HCT116 (cell line): ENCODE data around the gene OSBPL8. TPM values are rescaled to one million over a fixed set of nuclear protein-coding genes. Genes with fewer than 3 reads are reported as not detected.

Experiments
- ATAC-seq: fragments of 200-7000 bp; cut with Tn5 transposase; 2 replicates; pipeline ENCODE4 v1.9.1; 2020; ENCODE audit warnings: mild to moderate bottlenecking, moderate library complexity
- BruUV-seq: library from RNA; stranded (reverse); fragments of 400-500 nt; replicated peaks from 2 replicates; lab custom pipeline; 2021; lab: Mats Ljungman, UMichigan
- CTCF ChIA-PET: fragments of 300-600 bp; sonication (Branson Sonifier 250); formaldehyde crosslinking; loops from one replicate; lab custom pipeline; 2021; ENCODE audit warnings: antibody characterized with exemption; lab: Charles Lee
- POLR2A ChIA-PET: fragments of 300-600, 350-600 bp; sonication (Branson Sonifier 250); formaldehyde crosslinking; loops from one replicate; lab custom pipeline; 2021; ENCODE audit warnings: antibody characterized with exemption; lab: Charles Lee
- RAD21 ChIA-PET, 2 experiments: fragments of 300-600 bp; sonication (Branson Sonifier 250); formaldehyde crosslinking; loops; one replicate each; lab custom pipeline; 2023; ENCODE audit warnings: low total read pairs in 2 of 2; ENCODE audit not compliant: uncharacterized antibody in 2 of 2, unreplicated experiment in 2 of 2, low non-redundant PET in 1 of 2; lab: Charles Lee
- DNase-seq: peaks from one replicate; pipeline ENCODE4 v3.0.0-alpha.2; 2010; ENCODE audit warnings: low read depth, low spot score
- H2AFZ ChIP-seq: fragments of 200-600 bp; shearing (Covaris generic), sonication (generic); 2 replicates; pipeline ENCODE4 v1.6.1; 2017; ENCODE audit warnings: low read depth, mixed run types, mixed read lengths, antibody characterized with exemption, low read length; ENCODE audit not compliant: poor library complexity, severe bottlenecking
- H3K27ac ChIP-seq: 2 replicates; pipeline ENCODE4 v1.5.1; 2012; ENCODE audit warnings: low read depth, low read length
- H3K27me3 ChIP-seq: fragments of 200-600 bp; sonication (generic); 2 replicates; pipeline ENCODE4 v1.6.1; 2016; ENCODE audit warnings: mixed run types, low read length, mixed read lengths; ENCODE audit not compliant: insufficient read depth
- H3K36me3 ChIP-seq, 2 experiments: fragments of 200-500 bp in 1 of 2; fragments of 200-600 bp in 1 of 2; sonication (Bioruptor generic) in 1 of 2; sonication (generic) in 1 of 2; 2 replicates each; pipeline versions ENCODE4 v1.5.1 to v1.6.1; 2014 to 2016; ENCODE audit warnings: low read length in 2 of 2, inconsistent platforms in 1 of 2, mixed read lengths in 1 of 2, mixed run types in 1 of 2; ENCODE audit not compliant: insufficient read depth in 2 of 2, control insufficient read depth in 1 of 2
- H3K4me1 ChIP-seq, 2 experiments: fragments of 200-600 bp in 1 of 2; sonication (generic) in 1 of 2; 2 replicates each; pipeline versions ENCODE4 v1.5.1 to v1.6.1; 2012 to 2017; ENCODE audit warnings: low read length in 2 of 2, inconsistent platforms in 1 of 2, mild to moderate bottlenecking in 1 of 2, mixed read lengths in 1 of 2, mixed run types in 1 of 2, moderate library complexity in 1 of 2; ENCODE audit not compliant: insufficient read depth in 2 of 2, control insufficient read depth in 1 of 2
- H3K4me2 ChIP-seq: fragments of 200-600 bp; sonication (generic); 2 replicates; pipeline ENCODE4 v1.6.1; 2017; ENCODE audit warnings: mixed run types, low read length, mixed read lengths
- H3K4me3 ChIP-seq, 2 experiments: fragments of 200-600 bp in 1 of 2; sonication (generic) in 1 of 2; replicated peaks in 1 of 2; 2 replicates each; pipeline ENCODE4 v1.5.1; 2011 to 2016; ENCODE audit warnings: low read length in 2 of 2, control low read depth in 1 of 2, low read depth in 1 of 2, mild to moderate bottlenecking in 1 of 2, mixed read lengths in 1 of 2, mixed run types in 1 of 2
- H3K79me2 ChIP-seq: fragments of 200-600 bp; sonication (generic); 2 replicates; pipeline ENCODE4 v1.6.1; 2017; ENCODE audit warnings: mild to moderate bottlenecking, mixed run types, low read length, moderate library complexity, mixed read lengths; ENCODE audit not compliant: insufficient read depth
- H3K9ac ChIP-seq: fragments of 200-600 bp; sonication (generic); 2 replicates; pipeline ENCODE4 v1.6.1; 2016; ENCODE audit warnings: low read length, mixed read lengths
- H3K9me2 ChIP-seq: fragments of 200-600 bp; sonication (generic), shearing (Covaris generic); 2 replicates; pipeline ENCODE4 v1.6.1; 2017; ENCODE audit warnings: mixed run types, mild to moderate bottlenecking, moderate library complexity; ENCODE audit not compliant: insufficient read depth
- H3K9me3 ChIP-seq, 2 experiments: fragments of 200-500 bp in 1 of 2; fragments of 200-600 bp in 1 of 2; sonication (Bioruptor generic) in 1 of 2; sonication (generic) in 1 of 2; 2 replicates each; pipeline ENCODE4 v1.6.1; 2014 to 2017; ENCODE audit warnings: low read length in 2 of 2, mixed read lengths in 2 of 2, inconsistent platforms in 1 of 2, low read depth in 1 of 2, mild to moderate bottlenecking in 1 of 2, mixed run types in 1 of 2, moderate library complexity in 1 of 2; ENCODE audit not compliant: control insufficient read depth in 1 of 2, insufficient read depth in 1 of 2
- H4K20me1 ChIP-seq: fragments of 200-600 bp; sonication (generic), shearing (Covaris generic); 2 replicates; pipeline ENCODE4 v1.6.1; 2017; ENCODE audit warnings: mixed run types, mild to moderate bottlenecking, moderate library complexity; ENCODE audit not compliant: insufficient read depth
- CBX3 ChIP-seq: IDR thresholded peaks from 2 replicates; pipeline ENCODE4 v1.6.1; 2012; ENCODE audit warnings: low read depth
- EGR1 ChIP-seq: IDR thresholded peaks from 2 replicates; pipeline ENCODE4 v1.6.1; 2012; ENCODE audit warnings: low read depth
- ELF1 ChIP-seq: IDR thresholded peaks from 2 replicates; pipeline ENCODE4 v1.6.1; 2012; ENCODE audit warnings: low read depth, borderline replicate concordance
- FOSL1 ChIP-seq: IDR thresholded peaks from 2 replicates; pipeline ENCODE4 v1.6.1; 2012; ENCODE audit warnings: low read depth
- POLR2A ChIP-seq: IDR thresholded peaks from 2 replicates; pipeline ENCODE4 v1.7.0; 2011; ENCODE audit warnings: borderline replicate concordance; ENCODE audit not compliant: insufficient read depth, insufficient read length; ENCODE audit errors: extremely low read depth
- POLR2AphosphoS5 ChIP-seq: IDR thresholded peaks from 2 replicates; pipeline ENCODE4 v1.6.1; 2011; ENCODE audit warnings: mild to moderate bottlenecking, low read depth, low read length, moderate library complexity
- RAD21 ChIP-seq: IDR thresholded peaks from 2 replicates; pipeline ENCODE4 v1.6.1; 2012; ENCODE audit warnings: low read depth, mild to moderate bottlenecking
- REST ChIP-seq: IDR thresholded peaks from 2 replicates; pipeline ENCODE4 v1.6.1; 2012; ENCODE audit warnings: low read depth
- SIN3A ChIP-seq: IDR thresholded peaks from 2 replicates; pipeline ENCODE4 v1.6.1; 2012; ENCODE audit warnings: low read depth
- SP1 ChIP-seq: IDR thresholded peaks from 2 replicates; pipeline ENCODE4 v1.6.1; 2012; ENCODE audit warnings: low read depth
- SRF ChIP-seq: IDR thresholded peaks from 2 replicates; pipeline ENCODE4 v1.6.1; 2012; ENCODE audit warnings: low read depth
- TCF7L2 ChIP-seq: IDR thresholded peaks from 2 replicates; pipeline ENCODE4 v1.7.0; 2011; ENCODE audit warnings: borderline replicate concordance, inconsistent platforms; ENCODE audit not compliant: insufficient read depth, insufficient read length; ENCODE audit errors: extremely low read depth
- intact Hi-C: fragments of 100-400 bp; cut with micrococcal nuclease; formaldehyde crosslinking; loops from 2 replicates; pipeline ENCODE4 v1.10.0; 2022
- total RNA-seq: library from RNA; stranded (reverse); gene quantifications from one replicate; pipeline ENCODE4 v1.2.1, GENCODE V29; 2021; ENCODE audit not compliant: unreplicated experiment

The OSBPL8 gene
- total RNA-seq, 1 experiment from 2014 or later = 115 TPM

- ChIA-PET RAD21 (no interaction called here), POLR2A (no interaction called here), CTCF (no interaction called here)
- H3K27me3 ChIP-seq = no peaks in the 10 kb centered on the region
- no peaks in the 10 kb centered on the region for H4K20me1 ChIP-seq
- ATAC-seq = peak; percentile 47; the same call in 1 of the 2 replicates
- H3K4me2 ChIP-seq = peak overlapping the region; percentile 19; the same call in 1 of the 2 replicates
- no peak overlapping the region for H3K9ac ChIP-seq
- H3K79me2 ChIP-seq = no peaks in the 10 kb centered on the region
- intact Hi-C loops = no loop called here
- H3K9me3 ChIP-seq = no peaks in the 10 kb centered on the region
- no peak for DNase-seq
- H3K9me2 ChIP-seq = no peaks in the 10 kb centered on the region
- TF ChIP-seq FOSL1 (no peak), SRF (no peak), POLR2A (no peak), TCF7L2 (no peak), EGR1 (no peak), CBX3 (no peak), POLR2AphosphoS5 (no peak), ELF1 (no peak), SIN3A (no peak), REST (no peak), SP1 (no peak), RAD21 (no peak)
- H2AFZ ChIP-seq = no peak overlapping the region
- H3K36me3 ChIP-seq = no peaks in the 10 kb centered on the region
- BruUV-seq = no TSS peak
- peaks cover 0 to 7% of the 10 kb centered on the region in 2 experiments; a peak in 1 of 4 replicates for H3K4me1 ChIP-seq
- H3K4me3 ChIP-seq = no peak overlapping the region
- H3K27ac ChIP-seq = no peak overlapping the region
Observed at GRCh38 chr12:76310110-76310509, 249.5 kb downstream of the OSBPL8 start.
